HL-60 (cell line): Measurements from ENCODE around the gene CDYL.

Experiments
- DNase-seq, 2 experiments: peaks; one replicate each; pipeline ENCODE4 v3.0.0-alpha.2; 2010 to 2020; ENCODE audit warnings: low read depth in 1 of 2, low spot score in 1 of 2
- H3K27ac ChIP-seq: fragments of 250-450 bp; sonication (Bioruptor Pico); replicated peaks from 2 replicates; pipeline ENCODE4 v1.5.1; 2020; ENCODE audit warnings: mild to moderate bottlenecking, moderate library complexity
- H3K27me3 ChIP-seq: fragments of 250-450 bp; sonication (Bioruptor Pico); 2 replicates; pipeline ENCODE4 v1.5.1; 2021; ENCODE audit warnings: mild to moderate bottlenecking, moderate library complexity; ENCODE audit not compliant: insufficient read depth, poor library complexity, severe bottlenecking
- H3K4me3 ChIP-seq: replicated peaks from 2 replicates; pipeline ENCODE4 v1.5.1; 2011; ENCODE audit warnings: mild to moderate bottlenecking, control low read depth, low read length; ENCODE audit not compliant: insufficient read depth
- GABPA ChIP-seq: IDR thresholded peaks from 2 replicates; pipeline ENCODE4 v1.6.1; 2012; ENCODE audit warnings: low read depth
- POLR2AphosphoS5 ChIP-seq: IDR thresholded peaks from 2 replicates; pipeline ENCODE4 v1.6.1; 2012; ENCODE audit warnings: low read depth
- SPI1 ChIP-seq: IDR thresholded peaks from 2 replicates; pipeline ENCODE4 v1.6.1; 2012; ENCODE audit warnings: low read depth, mild to moderate bottlenecking, borderline replicate concordance
- TF ChIP-seq, protein P1 (sequence below): IDR thresholded peaks from 2 replicates; pipeline ENCODE4 v1.6.1; 2012; ENCODE audit warnings: low read depth; ENCODE audit not compliant: insufficient replicate concordance
- TF ChIP-seq, protein P2 (sequence below): IDR thresholded peaks from one replicate; pipeline ENCODE4 v1.5.1; 2011; ENCODE audit warnings: low read length, control low read depth, inconsistent platforms; ENCODE audit not compliant: insufficient read depth

Gene CDYL

DNA sequence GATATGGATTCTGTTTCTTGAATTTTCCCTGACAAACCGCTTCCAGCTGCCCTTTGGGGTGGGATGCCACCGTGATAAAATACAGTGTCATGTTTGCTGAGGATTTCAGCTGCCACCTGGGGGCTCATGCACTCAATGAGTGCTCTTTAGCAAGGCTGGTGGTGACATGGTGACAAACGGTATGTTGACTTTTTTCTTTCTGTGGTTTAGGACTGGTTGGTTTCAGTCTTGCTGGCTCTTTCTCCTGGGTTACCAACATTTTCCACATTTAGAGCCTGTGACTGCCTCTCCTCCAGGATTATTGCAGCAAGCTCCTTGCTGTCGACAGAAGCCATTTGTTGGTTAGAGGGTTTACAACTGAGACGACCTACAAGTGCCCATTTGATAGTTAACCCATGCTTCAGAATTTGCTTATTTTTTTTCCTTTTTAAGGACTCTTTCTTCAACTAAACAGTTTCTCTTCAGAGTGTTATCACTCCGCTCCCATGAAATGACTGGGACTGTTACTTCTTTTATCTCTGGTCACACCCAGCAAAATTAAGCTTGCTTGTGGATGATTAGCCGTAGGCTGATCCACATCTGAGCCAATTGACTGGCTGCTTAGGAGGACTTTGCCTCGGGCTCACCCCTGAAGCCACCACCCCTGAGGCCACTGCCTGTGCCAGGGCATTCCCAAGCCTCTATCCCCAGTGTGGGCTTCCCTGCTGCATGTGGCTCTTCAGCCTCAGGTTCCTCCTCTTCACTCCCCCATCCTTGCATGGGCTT, 48.4 kb upstream of the CDYL start:
- TF ChIP-seq, protein P1, sequence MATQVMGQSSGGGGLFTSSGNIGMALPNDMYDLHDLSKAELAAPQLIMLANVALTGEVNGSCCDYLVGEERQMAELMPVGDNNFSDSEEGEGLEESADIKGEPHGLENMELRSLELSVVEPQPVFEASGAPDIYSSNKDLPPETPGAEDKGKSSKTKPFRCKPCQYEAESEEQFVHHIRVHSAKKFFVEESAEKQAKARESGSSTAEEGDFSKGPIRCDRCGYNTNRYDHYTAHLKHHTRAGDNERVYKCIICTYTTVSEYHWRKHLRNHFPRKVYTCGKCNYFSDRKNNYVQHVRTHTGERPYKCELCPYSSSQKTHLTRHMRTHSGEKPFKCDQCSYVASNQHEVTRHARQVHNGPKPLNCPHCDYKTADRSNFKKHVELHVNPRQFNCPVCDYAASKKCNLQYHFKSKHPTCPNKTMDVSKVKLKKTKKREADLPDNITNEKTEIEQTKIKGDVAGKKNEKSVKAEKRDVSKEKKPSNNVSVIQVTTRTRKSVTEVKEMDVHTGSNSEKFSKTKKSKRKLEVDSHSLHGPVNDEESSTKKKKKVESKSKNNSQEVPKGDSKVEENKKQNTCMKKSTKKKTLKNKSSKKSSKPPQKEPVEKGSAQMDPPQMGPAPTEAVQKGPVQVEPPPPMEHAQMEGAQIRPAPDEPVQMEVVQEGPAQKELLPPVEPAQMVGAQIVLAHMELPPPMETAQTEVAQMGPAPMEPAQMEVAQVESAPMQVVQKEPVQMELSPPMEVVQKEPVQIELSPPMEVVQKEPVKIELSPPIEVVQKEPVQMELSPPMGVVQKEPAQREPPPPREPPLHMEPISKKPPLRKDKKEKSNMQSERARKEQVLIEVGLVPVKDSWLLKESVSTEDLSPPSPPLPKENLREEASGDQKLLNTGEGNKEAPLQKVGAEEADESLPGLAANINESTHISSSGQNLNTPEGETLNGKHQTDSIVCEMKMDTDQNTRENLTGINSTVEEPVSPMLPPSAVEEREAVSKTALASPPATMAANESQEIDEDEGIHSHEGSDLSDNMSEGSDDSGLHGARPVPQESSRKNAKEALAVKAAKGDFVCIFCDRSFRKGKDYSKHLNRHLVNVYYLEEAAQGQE: no peak
- TF ChIP-seq POLR2AphosphoS5: no peak
- TF ChIP-seq GABPA: no peak
- TF ChIP-seq, protein P2, sequence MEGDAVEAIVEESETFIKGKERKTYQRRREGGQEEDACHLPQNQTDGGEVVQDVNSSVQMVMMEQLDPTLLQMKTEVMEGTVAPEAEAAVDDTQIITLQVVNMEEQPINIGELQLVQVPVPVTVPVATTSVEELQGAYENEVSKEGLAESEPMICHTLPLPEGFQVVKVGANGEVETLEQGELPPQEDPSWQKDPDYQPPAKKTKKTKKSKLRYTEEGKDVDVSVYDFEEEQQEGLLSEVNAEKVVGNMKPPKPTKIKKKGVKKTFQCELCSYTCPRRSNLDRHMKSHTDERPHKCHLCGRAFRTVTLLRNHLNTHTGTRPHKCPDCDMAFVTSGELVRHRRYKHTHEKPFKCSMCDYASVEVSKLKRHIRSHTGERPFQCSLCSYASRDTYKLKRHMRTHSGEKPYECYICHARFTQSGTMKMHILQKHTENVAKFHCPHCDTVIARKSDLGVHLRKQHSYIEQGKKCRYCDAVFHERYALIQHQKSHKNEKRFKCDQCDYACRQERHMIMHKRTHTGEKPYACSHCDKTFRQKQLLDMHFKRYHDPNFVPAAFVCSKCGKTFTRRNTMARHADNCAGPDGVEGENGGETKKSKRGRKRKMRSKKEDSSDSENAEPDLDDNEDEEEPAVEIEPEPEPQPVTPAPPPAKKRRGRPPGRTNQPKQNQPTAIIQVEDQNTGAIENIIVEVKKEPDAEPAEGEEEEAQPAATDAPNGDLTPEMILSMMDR: no peak
- TF ChIP-seq SPI1: no peak
- no peaks in the 10 kb centered on the region for H3K27me3 ChIP-seq
- H3K4me3 ChIP-seq: no peak overlapping the region
- no peak overlapping the region for H3K27ac ChIP-seq
- no peak for DNase-seq

DNA sequence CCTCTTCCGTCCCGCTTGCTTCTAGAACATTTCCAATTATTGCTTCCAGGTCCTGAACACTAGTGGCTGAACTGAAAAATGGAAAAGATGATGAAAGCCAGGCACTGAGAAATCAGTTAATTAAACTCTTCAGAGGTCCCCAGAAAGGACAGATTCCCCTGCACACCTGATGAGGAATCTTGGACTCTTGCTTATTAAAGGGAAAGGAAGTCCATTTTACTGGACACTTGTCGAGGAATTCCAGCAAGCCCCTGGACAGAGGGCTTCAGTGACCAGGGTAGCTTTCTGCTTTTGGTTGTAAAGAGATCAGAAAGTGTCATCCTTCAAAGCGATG, 47.8 kb upstream of the CDYL start:
- no peak for TF ChIP-seq GABPA
- no peak for TF ChIP-seq SPI1
- TF ChIP-seq, protein P1: no peak
- TF ChIP-seq POLR2AphosphoS5: no peak
- TF ChIP-seq, protein P2: no peak
- no peaks in the 10 kb centered on the region for H3K27me3 ChIP-seq
- DNase-seq: no peak
- no peak overlapping the region for H3K27ac ChIP-seq
- H3K4me3 ChIP-seq: no peak overlapping the region

DNA sequence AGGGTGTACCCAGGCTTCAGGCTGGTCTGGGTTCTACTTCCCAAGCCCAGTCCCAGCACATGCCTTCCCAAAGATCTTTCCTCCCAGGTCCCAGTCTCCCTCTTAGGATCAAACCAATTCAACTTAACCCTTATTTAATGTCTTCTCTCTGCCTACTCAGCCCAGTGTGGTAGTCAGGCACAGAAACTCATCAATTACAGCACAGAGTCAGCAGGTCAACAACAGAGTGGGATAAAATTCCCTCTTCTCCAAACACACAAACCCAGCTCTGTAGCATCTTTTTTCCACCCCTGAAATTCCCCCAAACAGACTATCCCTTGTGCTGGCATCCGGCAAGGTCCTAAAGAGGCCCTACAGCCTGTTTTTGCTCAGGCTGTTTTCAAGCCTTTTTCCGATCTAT, 47.3 kb upstream of the CDYL start:
- no peak overlapping the region for H3K4me3 ChIP-seq
- TF ChIP-seq GABPA (no peak), POLR2AphosphoS5 (no peak), SPI1 (no peak)
- TF ChIP-seq, protein P2: no peak
- TF ChIP-seq, protein P1: no peak
- no peaks in the 10 kb centered on the region for H3K27me3 ChIP-seq
- no peak for DNase-seq
- no peak overlapping the region for H3K27ac ChIP-seq
